ENCODE results near the gene ATRX. TPM values are rescaled to one million over a fixed set of nuclear protein-coding genes. Genes with fewer than 3 reads are reported as not detected.

Gene ATRX
- total RNA-seq, 1 experiment from 2014 or later = 61.3 TPM

- no peak for TF ChIP-seq CEBPB (IDR thresholded peaks at IDR 0.05; ENCODE audit: low read depth)
- TF ChIP-seq, protein P1, sequence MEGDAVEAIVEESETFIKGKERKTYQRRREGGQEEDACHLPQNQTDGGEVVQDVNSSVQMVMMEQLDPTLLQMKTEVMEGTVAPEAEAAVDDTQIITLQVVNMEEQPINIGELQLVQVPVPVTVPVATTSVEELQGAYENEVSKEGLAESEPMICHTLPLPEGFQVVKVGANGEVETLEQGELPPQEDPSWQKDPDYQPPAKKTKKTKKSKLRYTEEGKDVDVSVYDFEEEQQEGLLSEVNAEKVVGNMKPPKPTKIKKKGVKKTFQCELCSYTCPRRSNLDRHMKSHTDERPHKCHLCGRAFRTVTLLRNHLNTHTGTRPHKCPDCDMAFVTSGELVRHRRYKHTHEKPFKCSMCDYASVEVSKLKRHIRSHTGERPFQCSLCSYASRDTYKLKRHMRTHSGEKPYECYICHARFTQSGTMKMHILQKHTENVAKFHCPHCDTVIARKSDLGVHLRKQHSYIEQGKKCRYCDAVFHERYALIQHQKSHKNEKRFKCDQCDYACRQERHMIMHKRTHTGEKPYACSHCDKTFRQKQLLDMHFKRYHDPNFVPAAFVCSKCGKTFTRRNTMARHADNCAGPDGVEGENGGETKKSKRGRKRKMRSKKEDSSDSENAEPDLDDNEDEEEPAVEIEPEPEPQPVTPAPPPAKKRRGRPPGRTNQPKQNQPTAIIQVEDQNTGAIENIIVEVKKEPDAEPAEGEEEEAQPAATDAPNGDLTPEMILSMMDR (IDR thresholded peaks at IDR 0.05 in 2 of 3, conservative IDR thresholded peaks at IDR 0.05 in 1 of 3; ENCODE audit: borderline replicate concordance in 1 of 3, insufficient read depth in 1 of 3, low read depth in 2 of 3, low read length in 2 of 3) = no peak
- no peak for TF ChIP-seq ZNF274 (IDR thresholded peaks at IDR 0.05; ENCODE audit: low read depth, low read length)
- TF ChIP-seq RAD21 (IDR thresholded peaks at IDR 0.05; ENCODE audit: low read depth) = no peak
- TF ChIP-seq, protein P2, sequence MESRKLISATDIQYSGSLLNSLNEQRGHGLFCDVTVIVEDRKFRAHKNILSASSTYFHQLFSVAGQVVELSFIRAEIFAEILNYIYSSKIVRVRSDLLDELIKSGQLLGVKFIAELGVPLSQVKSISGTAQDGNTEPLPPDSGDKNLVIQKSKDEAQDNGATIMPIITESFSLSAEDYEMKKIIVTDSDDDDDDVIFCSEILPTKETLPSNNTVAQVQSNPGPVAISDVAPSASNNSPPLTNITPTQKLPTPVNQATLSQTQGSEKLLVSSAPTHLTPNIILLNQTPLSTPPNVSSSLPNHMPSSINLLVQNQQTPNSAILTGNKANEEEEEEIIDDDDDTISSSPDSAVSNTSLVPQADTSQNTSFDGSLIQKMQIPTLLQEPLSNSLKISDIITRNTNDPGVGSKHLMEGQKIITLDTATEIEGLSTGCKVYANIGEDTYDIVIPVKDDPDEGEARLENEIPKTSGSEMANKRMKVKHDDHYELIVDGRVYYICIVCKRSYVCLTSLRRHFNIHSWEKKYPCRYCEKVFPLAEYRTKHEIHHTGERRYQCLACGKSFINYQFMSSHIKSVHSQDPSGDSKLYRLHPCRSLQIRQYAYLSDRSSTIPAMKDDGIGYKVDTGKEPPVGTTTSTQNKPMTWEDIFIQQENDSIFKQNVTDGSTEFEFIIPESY (IDR thresholded peaks at IDR 0.05; ENCODE audit: extremely low read depth, insufficient replicate concordance, low read length) = no peak
- no peak for TF ChIP-seq POLR2AphosphoS5 (IDR thresholded peaks at IDR 0.05; ENCODE audit: low read depth, low read length)
- TF ChIP-seq, protein P3, sequence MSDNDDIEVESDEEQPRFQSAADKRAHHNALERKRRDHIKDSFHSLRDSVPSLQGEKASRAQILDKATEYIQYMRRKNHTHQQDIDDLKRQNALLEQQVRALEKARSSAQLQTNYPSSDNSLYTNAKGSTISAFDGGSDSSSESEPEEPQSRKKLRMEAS (IDR thresholded peaks at IDR 0.05) = no peak
- TF ChIP-seq JUND (IDR thresholded peaks at IDR 0.05) = no peak
- no peak for TF ChIP-seq EZH2phosphoT487 (IDR thresholded peaks at IDR 0.05; ENCODE audit: borderline replicate concordance)
- TF ChIP-seq FOSL1 (IDR thresholded peaks at IDR 0.05; ENCODE audit: low read depth) = no peak
- no peak for TF ChIP-seq SRF (IDR thresholded peaks at IDR 0.05; ENCODE audit: low read depth)
- no TSS peak for BruUV-seq (replicated peaks)
- Histone ChIP-seq H3K4me2 (ENCODE audit: low read length) (no peak overlapping the region), H3K9me3 (ENCODE audit: control insufficient read depth in 1 of 2, insufficient read depth in 1 of 2, low read depth in 1 of 2, low read length in 2 of 2) (no peaks in the 10 kb centered on the region), H3K4me3 (replicated peaks in 1 of 2; ENCODE audit: low read depth in 1 of 2, low read length in 2 of 2) (no peak overlapping the region), H3K27me3 (ENCODE audit: insufficient read depth, low read length) (no peaks in the 10 kb centered on the region), H3K4me1 (ENCODE audit: control insufficient read depth in 1 of 2, insufficient read depth in 2 of 2, low read length in 2 of 2) (no peaks in the 10 kb centered on the region), H2AFZ (ENCODE audit: low read depth, low read length, poor library complexity, severe bottlenecking) (no peak overlapping the region), H3K36me3 (ENCODE audit: control insufficient read depth in 1 of 2, insufficient read depth in 2 of 2, low read length in 2 of 2) (no peaks in the 10 kb centered on the region), H3K9me2 (ENCODE audit: insufficient read depth) (no peaks in the 10 kb centered on the region), H3K9ac (ENCODE audit: low read length) (no peak overlapping the region), H3K79me2 (ENCODE audit: insufficient read depth, low read length) (no peaks in the 10 kb centered on the region), H4K20me1 (ENCODE audit: insufficient read depth) (no peaks in the 10 kb centered on the region), H3K27ac (ENCODE audit: low read depth, low read length) (no peak overlapping the region)
- ATAC-seq (no peak), DNase-seq (ENCODE audit: low read depth, low spot score) (no peak)
- CTCF ChIA-PET = no interaction called here
- POLR2A ChIA-PET = no interaction called here
- intact Hi-C loops (cut with micrococcal nuclease) = no loop called here
- RAD21 ChIA-PET (ENCODE audit: low non-redundant PET in 1 of 2, low total read pairs in 2 of 2, uncharacterized antibody in 2 of 2, unreplicated experiment in 2 of 2) = no interaction called here
Measured at GRCh38 chrX:77820091-77820727, 34.2 kb upstream of the ATRX start.
